ENCODE measurements around the gene GSTM2.

- TF ChIP-seq CTCF (IDR thresholded peaks at IDR 0.05; ENCODE audit: poor library complexity) (no peak), EZH2phosphoT487 (IDR thresholded peaks at IDR 0.05; ENCODE audit: low read depth, severe bottlenecking, unreplicated experiment) (no peak), EZH2 (IDR thresholded peaks at IDR 0.05; ENCODE audit: borderline replicate concordance) (no peak)
Measured at GRCh38 chr1:109655615-109656519, 12.0 kb upstream of the GSTM2 start, which contains the start of gene GSTM4.

Data from hepatocyte (in vitro differentiated cells).